Lower lobe of right lung (tissue), 2 donors: ENCODE data around the gene GPM6B. TPM values are rescaled to one million over a fixed set of nuclear protein-coding genes. Genes with fewer than 3 reads are reported as not detected.

Experiments
- ATAC-seq, 2 donors: fragments of 200-7000 bp; cut with Tn5 transposase; one replicate each; pipeline ENCODE4 v1.9.1; 2020 to 2022; ENCODE audit warnings: mild to moderate bottlenecking in 2 of 2, moderate library complexity in 2 of 2
- DNase-seq: peaks from one replicate; pipeline ENCODE4 v3.0.0-alpha.2; 2020
- H3K27ac ChIP-seq: fragments of 200-600 bp; one replicate; pipeline ENCODE4 v1.8.0; 2022
- H3K27me3 ChIP-seq: fragments of 200-600 bp; one replicate; pipeline ENCODE4 v1.8.0; 2022; ENCODE audit warnings: low read depth
- H3K36me3 ChIP-seq: fragments of 200-600 bp; one replicate; pipeline ENCODE4 v1.8.0; 2022; ENCODE audit warnings: mild to moderate bottlenecking
- H3K4me1 ChIP-seq: fragments of 200-600 bp; one replicate; pipeline ENCODE4 v1.8.0; 2022
- H3K4me3 ChIP-seq: fragments of 200-600 bp; one replicate; pipeline ENCODE4 v1.8.0; 2022; ENCODE audit warnings: mild to moderate bottlenecking
- H3K9me3 ChIP-seq: fragments of 200-600 bp; one replicate; pipeline ENCODE4 v1.8.0; 2022
- CTCF ChIP-seq: fragments of 200-600 bp; IDR thresholded peaks from one replicate; pipeline ENCODE4 v1.8.0; 2022; ENCODE audit warnings: antibody characterized with exemption, mild to moderate bottlenecking
- intact Hi-C: fragments of 100-400 bp; cut with DNase I; formaldehyde crosslinking; loops from one replicate; pipeline ENCODE4 v1.11.0; 2022
- total RNA-seq: library from RNA; stranded (reverse); fragmentation: NEBNext Ultra II Directional; extraction: Animal tissue kit (Norgen Biotek cat#: 25700); gene quantifications from one replicate; pipeline ENCODE4 v1.2.1, GENCODE V29; 2021
- donor health status: DM: no; HTN: yes; CAD: no; lungs with severe emphysema.

GPM6B gene
- total RNA-seq, 1 donor from 2014 or later = 21.6 TPM

GRCh38 chrX:13828392-13828791, 11.5 kb upstream of the GPM6B start:
- Histone ChIP-seq H3K27me3 (no peaks in the 10 kb centered on the region), H3K9me3 (no peaks in the 10 kb centered on the region), H3K36me3 (no peaks in the 10 kb centered on the region), H3K4me1 (no peaks in the 10 kb centered on the region), H3K4me3 (no peak overlapping the region), H3K27ac (no peak overlapping the region)
- TF ChIP-seq CTCF = no peak
- DNase-seq (no peak), ATAC-seq (no peak)
- intact Hi-C loops = no loop called here

- Histone ChIP-seq H3K4me1 (no peaks in the 10 kb centered on the region), H3K27me3 (no peaks in the 10 kb centered on the region), H3K36me3 (no peaks in the 10 kb centered on the region), H3K27ac (no peak overlapping the region), H3K4me3 (no peak overlapping the region), H3K9me3 (no peaks in the 10 kb centered on the region)
- ATAC-seq (no peak), DNase-seq (no peak)
- intact Hi-C loops = no loop called here
- no peak for TF ChIP-seq CTCF
These were observed 10.6 kb upstream of the GPM6B start for GRCh38 chrX:13827298-13828090.

- H3K4me1 ChIP-seq = no peaks in the 10 kb centered on the region
- no peaks in the 10 kb centered on the region for H3K9me3 ChIP-seq
- no peak overlapping the region for H3K27ac ChIP-seq
- ATAC-seq = no peak
- TF ChIP-seq CTCF = no peak
- no peak overlapping the region for H3K4me3 ChIP-seq
- no peaks in the 10 kb centered on the region for H3K27me3 ChIP-seq
- intact Hi-C loops = no loop called here
- no peaks in the 10 kb centered on the region for H3K36me3 ChIP-seq
- no peak for DNase-seq
These were observed 9.9 kb upstream of the GPM6B start for GRCh38 chrX:13826770-13827169.

- intact Hi-C loops = no loop called here
- no peak overlapping the region for H3K27ac ChIP-seq
- H3K4me3 ChIP-seq = no peak overlapping the region
- no peak for TF ChIP-seq CTCF
- DNase-seq (no peak), ATAC-seq (no peak)
- no peaks in the 10 kb centered on the region for H3K4me1 ChIP-seq
- H3K36me3 ChIP-seq = no peaks in the 10 kb centered on the region
- H3K27me3 ChIP-seq = no peaks in the 10 kb centered on the region
- H3K9me3 ChIP-seq = no peaks in the 10 kb centered on the region
These were observed 8.4 kb upstream of the GPM6B start for GRCh38 chrX:13825178-13825762.

GRCh38 chrX:13824746-13825145, 7.9 kb upstream of the GPM6B start:
- ATAC-seq (no peak), DNase-seq (no peak)
- Histone ChIP-seq H3K9me3 (no peaks in the 10 kb centered on the region), H3K4me3 (no peak overlapping the region), H3K27ac (no peak overlapping the region), H3K36me3 (no peaks in the 10 kb centered on the region), H3K4me1 (no peaks in the 10 kb centered on the region), H3K27me3 (no peaks in the 10 kb centered on the region)
- TF ChIP-seq CTCF = no peak
- intact Hi-C loops = no loop called here
